Measurements from ENCODE around the gene NFKBIA.
A peak's percentile ranks its signal among the peaks of the same experiment; 100 is the strongest.
"Not testable (repeated sequence)": the region's sequence is repeated elsewhere in the genome, so short reads cannot be mapped to it uniquely, and the experiment has no call there.

NFKBIA gene

GRCh38 chr14:35389315-35389667 lies 15.3 kb downstream of the NFKBIA start:
- no peak for DNase-seq

GRCh38 chr14:35388656-35389314 lies 15.8 kb downstream of the NFKBIA start:
- no peak for DNase-seq

- DNase-seq, result no peak
Measured at GRCh38 chr14:35387713-35388579, 16.6 kb downstream of the NFKBIA start.

- no peak for DNase-seq
Measured at GRCh38 chr14:35387219-35387618, 17.3 kb downstream of the NFKBIA start.

GRCh38 chr14:35386673-35387125 lies 17.9 kb downstream of the NFKBIA start:
- DNase-seq, result no peak

GRCh38 chr14:35385042-35385839 lies 19.3 kb downstream of the NFKBIA start:
- DNase-seq, result no peak

GRCh38 chr14:35384455-35385041 lies 20.0 kb downstream of the NFKBIA start:
- no peak for DNase-seq

- no peak for DNase-seq
Measured at GRCh38 chr14:35383569-35384454, 20.7 kb downstream of the NFKBIA start.

GRCh38 chr14:35380794-35381193 lies 23.8 kb downstream of the NFKBIA start:
- DNase-seq, result no peak

GRCh38 chr14:35379234-35379933 lies 25.2 kb downstream of the NFKBIA start:
- DNase-seq, result not testable (repeated sequence)

GRCh38 chr14:35378425-35379233 lies 25.9 kb downstream of the NFKBIA start:
- no peak for DNase-seq

- peak in 1 of 2 donors; percentile 26 for DNase-seq
Measured at GRCh38 chr14:35375558-35376025, 29.0 kb downstream of the NFKBIA start.

GRCh38 chr14:35374263-35374712 lies 30.3 kb downstream of the NFKBIA start:
- DNase-seq, result peak in 1 of 2 donors; percentile 53

GRCh38 chr14:35373208-35373607 lies 31.3 kb downstream of the NFKBIA start:
- not testable (repeated sequence) for DNase-seq

- no peak for DNase-seq
Measured at GRCh38 chr14:35370969-35371368, 33.6 kb downstream of the NFKBIA start.

- DNase-seq, result peak in 1 of 2 donors; percentile 29
Measured at GRCh38 chr14:35369701-35370191, 34.8 kb downstream of the NFKBIA start.

GRCh38 chr14:35368583-35369392 lies 35.8 kb downstream of the NFKBIA start:
- no peak for DNase-seq

- DNase-seq, result no peak
Measured at GRCh38 chr14:35368139-35368460, 36.4 kb downstream of the NFKBIA start.

GRCh38 chr14:35367056-35367372 lies 37.5 kb downstream of the NFKBIA start:
- no peak for DNase-seq

Measured in CD4-positive, alpha-beta T cell treated with Interleukin-4 for 1 hour (primary cell).